Effector memory CD8-positive, alpha-beta T cell (primary cell): Measurements from ENCODE around the gene C3.
A peak's percentile ranks its signal among the peaks of the same experiment; 100 is the strongest.

Experiments used
- ATAC-seq: fragments of 150-1000 bp; cut with Tn5 transposase; replicated peaks from 2 replicates; pipeline ENCODE4 v1.10.0; 2021; ENCODE audit warnings: mild to moderate bottlenecking, moderate library complexity
- DNase-seq, 3 experiments: peaks; one replicate each; pipeline ENCODE4 v3.0.0; 2021
- H3K27ac Mint-ChIP-seq, 2 donors: one replicate each; pipeline ENCODE4 v1.8.0; 2022; ENCODE audit warnings: mild to moderate bottlenecking in 2 of 2, mixed read lengths in 2 of 2, moderate library complexity in 2 of 2
- H3K27me3 Mint-ChIP-seq, 2 donors: one replicate each; pipeline ENCODE4 v1.8.0; 2022; ENCODE audit warnings: mixed read lengths in 2 of 2
- H3K36me3 Mint-ChIP-seq: one replicate; pipeline ENCODE4 v1.8.0; 2022; ENCODE audit warnings: mild to moderate bottlenecking, moderate library complexity, mixed read lengths; ENCODE audit not compliant: insufficient read depth
- H3K4me1 Mint-ChIP-seq, 2 donors: one replicate each; pipeline ENCODE4 v1.8.0; 2022; ENCODE audit warnings: low read depth in 2 of 2, mixed read lengths in 2 of 2
- H3K4me3 Mint-ChIP-seq, 2 donors: one replicate each; pipeline ENCODE4 v1.8.0; 2022; ENCODE audit warnings: mild to moderate bottlenecking in 2 of 2, mixed read lengths in 2 of 2, moderate library complexity in 2 of 2
- H3K9me3 Mint-ChIP-seq, 2 donors: one replicate each; pipeline ENCODE4 v1.8.0; 2022; ENCODE audit warnings: mixed read lengths in 2 of 2

The C3 gene

GRCh38 chr19:6739883-6740588 lies 19.6 kb upstream of the C3 start:
- no peak for DNase-seq
- peaks cover 29% of the 10 kb centered on the region for H3K36me3 Mint-ChIP-seq

GRCh38 chr19:6739390-6739882 lies 19.0 kb upstream of the C3 start, which contains the start of gene TRIP10:
Gene TRIP10 (plus strand): TSS chr19:6739680. CDS start chr19:6739762, 82 bp downstream.
- H3K27me3 Mint-ChIP-seq = no peaks in the 10 kb centered on the region
- H3K4me3 Mint-ChIP-seq = peak within 1 kb of the TSS; percentile 87 to 97
- no peaks in the 10 kb centered on the region for H3K9me3 Mint-ChIP-seq
- ATAC-seq (peak; percentile 14), DNase-seq (peak; percentile 69 to 76 (median 74))
- peaks cover 31% of the 10 kb centered on the region for H3K36me3 Mint-ChIP-seq
- H3K27ac Mint-ChIP-seq = peak within 1 kb of the TSS; percentile 85 to 97
- peaks cover 27 to 34% of the 10 kb centered on the region in 2 donors for H3K4me1 Mint-ChIP-seq

More at GRCh38 chr19:6739883-6740588, 19.6 kb upstream of the C3 start:
- Mint-ChIP-seq H3K27me3 (no peaks in the 10 kb centered on the region), H3K4me1 (peaks cover 27 to 34% of the 10 kb centered on the region in 2 donors), H3K27ac (peak overlapping the region in 1 of 2 donors; percentile 97), H3K4me3 (peak overlapping the region; percentile 87 to 97), H3K9me3 (no peaks in the 10 kb centered on the region)
- no peak for ATAC-seq

GRCh38 chr19:6738787-6739389 lies 18.4 kb upstream of the C3 start:
- Mint-ChIP-seq H3K9me3 (no peaks in the 10 kb centered on the region), H3K27ac (peak overlapping the region; percentile 85 to 97), H3K36me3 (peaks cover 34% of the 10 kb centered on the region), H3K4me3 (peak overlapping the region; percentile 87 to 97), H3K27me3 (no peaks in the 10 kb centered on the region), H3K4me1 (peaks cover 27 to 34% of the 10 kb centered on the region in 2 donors)
- DNase-seq = peak in 1 of 3 experiments; percentile 22
- no peak for ATAC-seq

GRCh38 chr19:6737873-6738786 lies 17.7 kb upstream of the C3 start:
- Mint-ChIP-seq H3K9me3 (no peaks in the 10 kb centered on the region), H3K36me3 (peaks cover 34% of the 10 kb centered on the region), H3K4me3 (peak overlapping the region; percentile 87 to 97), H3K27ac (peak overlapping the region; percentile 97 to 99), H3K27me3 (no peaks in the 10 kb centered on the region), H3K4me1 (peaks cover 27 to 34% of the 10 kb centered on the region in 2 donors)
- ATAC-seq = peak; percentile 9
- DNase-seq = peak; percentile 59 to 73 (median 69)

- peaks cover 33 to 36% of the 10 kb centered on the region in 2 donors for H3K4me1 Mint-ChIP-seq
- H3K27me3 Mint-ChIP-seq = no peaks in the 10 kb centered on the region
- peak within 1 kb of the TSS; percentile 87 to 97 for H3K4me3 Mint-ChIP-seq
- H3K27ac Mint-ChIP-seq = peak within 1 kb of the TSS; percentile 97 to 99
- no peaks in the 10 kb centered on the region for H3K9me3 Mint-ChIP-seq
- H3K36me3 Mint-ChIP-seq = peaks cover 39% of the 10 kb centered on the region
- ATAC-seq (peak; percentile 74), DNase-seq (peak; percentile 99)
Observed at GRCh38 chr19:6737284-6737872, 16.9 kb upstream of the C3 start, which contains the start of gene GPR108. Gene GPR108 (minus strand): TSS chr19:6737580. CDS start chr19:6737576, 4 bp downstream.

- Mint-ChIP-seq H3K4me1 (peaks cover 34 to 37% of the 10 kb centered on the region in 2 donors), H3K36me3 (peaks cover 39% of the 10 kb centered on the region), H3K4me3 (peak overlapping the region; percentile 87 to 97), H3K27me3 (no peaks in the 10 kb centered on the region), H3K27ac (peak overlapping the region; percentile 97 to 99), H3K9me3 (no peaks in the 10 kb centered on the region)
- DNase-seq (no peak), ATAC-seq (no peak)
Observed at GRCh38 chr19:6736917-6737283, 16.4 kb upstream of the C3 start.

GRCh38 chr19:6736169-6736916 lies 15.9 kb upstream of the C3 start:
- Mint-ChIP-seq H3K27ac (peak overlapping the region; percentile 97 to 99), H3K4me3 (peak overlapping the region; percentile 87 to 97), H3K36me3 (peaks cover 43% of the 10 kb centered on the region), H3K9me3 (no peaks in the 10 kb centered on the region), H3K27me3 (no peaks in the 10 kb centered on the region), H3K4me1 (peaks cover 34 to 37% of the 10 kb centered on the region in 2 donors)
- DNase-seq (peak; percentile 55 to 64 (median 56)), ATAC-seq (peak; percentile 20)

GRCh38 chr19:6735181-6735911 lies 14.9 kb upstream of the C3 start:
- H3K4me3 Mint-ChIP-seq = peak overlapping the region in 1 of 2 donors; percentile 97
- no peaks in the 10 kb centered on the region for H3K27me3 Mint-ChIP-seq
- H3K36me3 Mint-ChIP-seq = peaks cover 43% of the 10 kb centered on the region
- ATAC-seq = no peak
- H3K27ac Mint-ChIP-seq = peak overlapping the region; percentile 97 to 99
- peaks cover 33 to 34% of the 10 kb centered on the region in 2 donors for H3K4me1 Mint-ChIP-seq
- H3K9me3 Mint-ChIP-seq = no peaks in the 10 kb centered on the region
- DNase-seq = no peak

- ATAC-seq (no peak), DNase-seq (no peak)
- Mint-ChIP-seq H3K27ac (no peak overlapping the region), H3K27me3 (no peaks in the 10 kb centered on the region), H3K9me3 (no peaks in the 10 kb centered on the region), H3K4me3 (no peak overlapping the region), H3K36me3 (peaks cover 43% of the 10 kb centered on the region), H3K4me1 (peaks cover 32% of the 10 kb centered on the region in 2 donors)
Observed at GRCh38 chr19:6734096-6734696, 13.7 kb upstream of the C3 start.

GRCh38 chr19:6733338-6734095 lies 13.1 kb upstream of the C3 start:
- Mint-ChIP-seq H3K36me3 (peaks cover 42% of the 10 kb centered on the region), H3K4me3 (no peak overlapping the region), H3K27ac (peak overlapping the region in 1 of 2 donors; percentile 46), H3K9me3 (no peaks in the 10 kb centered on the region), H3K4me1 (peaks cover 25 to 28% of the 10 kb centered on the region in 2 donors), H3K27me3 (no peaks in the 10 kb centered on the region)
- DNase-seq (no peak), ATAC-seq (no peak)

GRCh38 chr19:6732803-6733337 lies 12.4 kb upstream of the C3 start:
- Mint-ChIP-seq H3K4me1 (peaks cover 19 to 24% of the 10 kb centered on the region in 2 donors), H3K36me3 (peaks cover 36% of the 10 kb centered on the region), H3K27ac (peak overlapping the region in 1 of 2 donors; percentile 46), H3K9me3 (no peaks in the 10 kb centered on the region), H3K27me3 (no peaks in the 10 kb centered on the region), H3K4me3 (no peak overlapping the region)
- no peak for ATAC-seq
- no peak for DNase-seq
